Peyer's patch (tissue), 4 donors: ENCODE measurements around the gene CATSPERE.

ENCODE experiments used
- POLR2A ChIP-seq, 2 donors: fragments of 450-650 bp; IDR thresholded peaks; one replicate each; pipeline ENCODE4 v1.5.1; 2017; ENCODE audit warnings: antibody characterized with exemption in 2 of 2, mild to moderate bottlenecking in 2 of 2, moderate library complexity in 2 of 2
- TF ChIP-seq, protein P1 (sequence below), 6 experiments: fragments of 450-650 bp in 4 of 6; fragments of 200-600 bp in 2 of 6; sonication (generic) in 1 of 6; IDR thresholded peaks; one replicate each; pipeline ENCODE4 v1.5.1; 2017 to 2019; ENCODE audit warnings: antibody characterized with exemption in 6 of 6, mild to moderate bottlenecking in 3 of 6, moderate library complexity in 1 of 6

DNA sequence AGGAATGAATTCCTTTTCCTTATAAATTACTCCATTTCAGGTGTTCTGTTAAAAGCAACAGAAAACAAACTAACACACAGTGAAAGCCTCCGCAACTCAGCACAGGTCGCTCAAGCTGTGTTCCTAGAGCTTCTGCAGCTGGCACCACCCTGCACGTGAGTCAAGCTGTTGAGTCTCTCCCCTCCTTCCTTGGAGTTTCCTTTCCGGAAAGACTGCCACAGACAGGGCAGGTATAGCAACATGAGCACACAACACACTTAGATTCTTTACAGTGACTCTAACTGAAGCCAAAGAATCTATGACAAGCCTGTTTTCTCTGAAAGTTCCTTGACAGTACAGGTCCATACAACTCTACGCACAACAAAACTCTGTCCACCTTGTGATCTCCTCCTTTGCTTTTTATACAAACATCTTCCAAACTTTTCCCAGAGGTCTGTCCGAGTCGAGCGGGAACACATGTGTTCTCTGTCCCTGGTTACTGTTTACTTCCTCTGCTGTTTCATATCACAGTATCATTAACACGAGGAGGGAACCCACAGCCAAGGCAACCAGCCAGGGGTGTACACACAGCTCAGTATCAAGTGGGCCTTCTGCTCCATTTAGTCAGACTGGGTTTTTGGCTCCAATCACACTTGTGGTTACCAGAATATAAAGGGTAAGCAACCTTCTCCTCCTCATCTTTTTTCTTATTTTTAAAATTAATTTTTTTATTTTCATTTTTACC is 153.2 kb downstream of the CATSPERE start:
- TF ChIP-seq, protein P1, sequence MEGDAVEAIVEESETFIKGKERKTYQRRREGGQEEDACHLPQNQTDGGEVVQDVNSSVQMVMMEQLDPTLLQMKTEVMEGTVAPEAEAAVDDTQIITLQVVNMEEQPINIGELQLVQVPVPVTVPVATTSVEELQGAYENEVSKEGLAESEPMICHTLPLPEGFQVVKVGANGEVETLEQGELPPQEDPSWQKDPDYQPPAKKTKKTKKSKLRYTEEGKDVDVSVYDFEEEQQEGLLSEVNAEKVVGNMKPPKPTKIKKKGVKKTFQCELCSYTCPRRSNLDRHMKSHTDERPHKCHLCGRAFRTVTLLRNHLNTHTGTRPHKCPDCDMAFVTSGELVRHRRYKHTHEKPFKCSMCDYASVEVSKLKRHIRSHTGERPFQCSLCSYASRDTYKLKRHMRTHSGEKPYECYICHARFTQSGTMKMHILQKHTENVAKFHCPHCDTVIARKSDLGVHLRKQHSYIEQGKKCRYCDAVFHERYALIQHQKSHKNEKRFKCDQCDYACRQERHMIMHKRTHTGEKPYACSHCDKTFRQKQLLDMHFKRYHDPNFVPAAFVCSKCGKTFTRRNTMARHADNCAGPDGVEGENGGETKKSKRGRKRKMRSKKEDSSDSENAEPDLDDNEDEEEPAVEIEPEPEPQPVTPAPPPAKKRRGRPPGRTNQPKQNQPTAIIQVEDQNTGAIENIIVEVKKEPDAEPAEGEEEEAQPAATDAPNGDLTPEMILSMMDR (IDR thresholded peaks at IDR 0.05), result no peak
- TF ChIP-seq POLR2A (IDR thresholded peaks at IDR 0.05), result no peak
